ENCODE results near the gene NDFIP2.

DNA sequence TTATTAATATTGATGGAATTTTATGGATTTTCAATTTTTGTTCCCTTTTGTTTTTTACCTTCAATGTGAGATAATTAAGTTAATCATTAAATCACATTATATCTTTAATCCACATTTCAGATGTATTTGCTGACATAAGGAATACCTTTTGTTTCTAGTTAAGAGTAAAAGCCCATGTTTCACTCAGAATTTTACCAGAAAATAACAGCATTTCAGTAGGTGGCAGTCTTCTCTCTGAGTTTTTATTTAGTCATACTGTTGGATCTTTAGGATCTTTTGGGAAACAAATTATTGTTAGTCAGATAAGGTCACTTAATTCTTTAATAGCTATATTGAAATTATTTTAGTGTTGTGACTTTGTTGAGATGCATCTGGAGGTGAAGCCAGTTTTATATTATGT lies 67.9 kb downstream of the NDFIP2 start:
- no peak for TF ChIP-seq POLR2A (IDR thresholded peaks at IDR 0.05)
- TF ChIP-seq, protein P1, sequence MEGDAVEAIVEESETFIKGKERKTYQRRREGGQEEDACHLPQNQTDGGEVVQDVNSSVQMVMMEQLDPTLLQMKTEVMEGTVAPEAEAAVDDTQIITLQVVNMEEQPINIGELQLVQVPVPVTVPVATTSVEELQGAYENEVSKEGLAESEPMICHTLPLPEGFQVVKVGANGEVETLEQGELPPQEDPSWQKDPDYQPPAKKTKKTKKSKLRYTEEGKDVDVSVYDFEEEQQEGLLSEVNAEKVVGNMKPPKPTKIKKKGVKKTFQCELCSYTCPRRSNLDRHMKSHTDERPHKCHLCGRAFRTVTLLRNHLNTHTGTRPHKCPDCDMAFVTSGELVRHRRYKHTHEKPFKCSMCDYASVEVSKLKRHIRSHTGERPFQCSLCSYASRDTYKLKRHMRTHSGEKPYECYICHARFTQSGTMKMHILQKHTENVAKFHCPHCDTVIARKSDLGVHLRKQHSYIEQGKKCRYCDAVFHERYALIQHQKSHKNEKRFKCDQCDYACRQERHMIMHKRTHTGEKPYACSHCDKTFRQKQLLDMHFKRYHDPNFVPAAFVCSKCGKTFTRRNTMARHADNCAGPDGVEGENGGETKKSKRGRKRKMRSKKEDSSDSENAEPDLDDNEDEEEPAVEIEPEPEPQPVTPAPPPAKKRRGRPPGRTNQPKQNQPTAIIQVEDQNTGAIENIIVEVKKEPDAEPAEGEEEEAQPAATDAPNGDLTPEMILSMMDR (IDR thresholded peaks at IDR 0.05) = no peak
